Neural cell (in vitro differentiated cells): ENCODE results near the gene ATXN2. TPM values are rescaled to one million over a fixed set of nuclear protein-coding genes. Genes with fewer than 3 reads are reported as not detected.

Experiments
- H2AFZ ChIP-seq: fragments of 200-600, 300-800 bp; sonication (generic), shearing (Covaris generic); 2 replicates; pipeline ENCODE4 v1.6.0; 2014; ENCODE audit warnings: low read depth, mild to moderate bottlenecking, antibody characterized with exemption, low read length, moderate library complexity
- H3F3A ChIP-seq: fragments of 200-600 bp; shearing (Covaris generic); 2 replicates; pipeline ENCODE4 v1.6.1; 2016; ENCODE audit warnings: mild to moderate bottlenecking, moderate library complexity, mixed read lengths, antibody characterized with exemption, low read length; ENCODE audit not compliant: insufficient read depth, poor library complexity, severe bottlenecking
- H3K27ac ChIP-seq: fragments of 200-600, 300-800 bp; sonication (generic), shearing (Covaris generic); 2 replicates; pipeline ENCODE4 v1.5.1; 2014; ENCODE audit warnings: mild to moderate bottlenecking, low read length, moderate library complexity
- H3K27me3 ChIP-seq: fragments of 300-800, 200-600 bp; sonication (generic), shearing (Covaris generic); 2 replicates; pipeline ENCODE4 v1.6.0; 2014; ENCODE audit warnings: mild to moderate bottlenecking, low read depth, low read length, moderate library complexity; ENCODE audit not compliant: insufficient read depth
- H3K36me3 ChIP-seq: fragments of 300-800, 200-600 bp; sonication (generic), shearing (Covaris generic); 2 replicates; pipeline ENCODE4 v1.5.1; 2014; ENCODE audit warnings: mild to moderate bottlenecking, antibody characterized with exemption, low read length, moderate library complexity; ENCODE audit not compliant: insufficient read depth
- H3K4me2 ChIP-seq: fragments of 300-800, 200-600 bp; sonication (generic), shearing (Covaris generic); 2 replicates; pipeline ENCODE4 v1.6.0; 2014; ENCODE audit warnings: mild to moderate bottlenecking, low read length
- H3K4me3 ChIP-seq: fragments of 300-800, 200-600 bp; sonication (generic), shearing (Covaris generic); 2 replicates; pipeline ENCODE4 v1.5.1; 2014; ENCODE audit warnings: mild to moderate bottlenecking, low read length, moderate library complexity
- H3K79me2 ChIP-seq: fragments of 200-600 bp; shearing (Covaris generic); replicated peaks from 2 replicates; pipeline ENCODE4 v1.6.0; 2014; ENCODE audit warnings: mild to moderate bottlenecking, low read length, moderate library complexity; ENCODE audit not compliant: insufficient read depth
- H3K9ac ChIP-seq: fragments of 300-800, 200-600 bp; sonication (generic), shearing (Covaris generic); 2 replicates; pipeline ENCODE4 v1.6.1; 2016; ENCODE audit warnings: mild to moderate bottlenecking, low read length, mixed read lengths
- H3K9me2 ChIP-seq: fragments of 200-600 bp; shearing (Covaris generic); 2 replicates; pipeline ENCODE4 v1.6.1; 2016; ENCODE audit warnings: mild to moderate bottlenecking, low read length, mixed read lengths; ENCODE audit not compliant: insufficient read depth
- H3K9me3 ChIP-seq: fragments of 200-600, 300-800 bp; sonication (generic), shearing (Covaris generic); 2 replicates; pipeline ENCODE4 v1.6.1; 2016; ENCODE audit warnings: mild to moderate bottlenecking, mixed run types, low read length, moderate library complexity, mixed read lengths
- H4K20me1 ChIP-seq: fragments of 200-600 bp; shearing (Covaris generic); 2 replicates; pipeline ENCODE4 v1.6.1; 2016; ENCODE audit warnings: mild to moderate bottlenecking, mixed run types; ENCODE audit not compliant: insufficient read depth
- EP300 ChIP-seq: fragments of 450-650 bp; conservative IDR thresholded peaks from 2 replicates; pipeline ENCODE4 v1.6.1; 2014; ENCODE audit warnings: antibody characterized with exemption, mild to moderate bottlenecking, moderate library complexity; ENCODE audit not compliant: poor library complexity, severe bottlenecking
- EZH2 ChIP-seq: fragments of 200-600, 300-800 bp; shearing (Covaris generic), sonication (generic); IDR thresholded peaks from 2 replicates; pipeline ENCODE4 v1.6.1; 2014; ENCODE audit warnings: antibody characterized with exemption, low read length, borderline replicate concordance, mild to moderate bottlenecking; ENCODE audit not compliant: insufficient read depth, poor library complexity, severe bottlenecking
- MXI1 ChIP-seq: fragments of 450-650 bp; conservative IDR thresholded peaks from 2 replicates; pipeline ENCODE4 v1.6.1; 2014; ENCODE audit warnings: antibody characterized with exemption, mild to moderate bottlenecking; ENCODE audit not compliant: poor library complexity, severe bottlenecking
- POLR2AphosphoS5 ChIP-seq: IDR thresholded peaks from 2 replicates; pipeline ENCODE4 v1.6.1; 2012
- RAD21 ChIP-seq: fragments of 450-650 bp; conservative IDR thresholded peaks from 2 replicates; pipeline ENCODE4 v1.6.1; 2014; ENCODE audit warnings: antibody characterized with exemption, mild to moderate bottlenecking, moderate library complexity
- SMC3 ChIP-seq: fragments of 450-650 bp; conservative IDR thresholded peaks from 2 replicates; pipeline ENCODE4 v1.6.1; 2014; ENCODE audit warnings: antibody characterized with exemption, mild to moderate bottlenecking, moderate library complexity; ENCODE audit not compliant: poor library complexity
- TAF1 ChIP-seq: IDR thresholded peaks from 2 replicates; pipeline ENCODE4 v1.6.1; 2012; ENCODE audit warnings: low read depth
- polyA plus RNA-seq: library from polyadenylated mRNA; depleted of rRNA; stranded (reverse); fragments of >200 nt; gene quantifications from 2 replicates; pipeline ENCODE4 v1.2.3, GENCODE V29; 2014
- TF ChIP-seq, protein P1 (sequence below): IDR thresholded peaks from 2 replicates; pipeline ENCODE4 v1.6.1; 2012; ENCODE audit warnings: borderline replicate concordance
- TF ChIP-seq, protein P2 (sequence below): fragments of 450-650 bp; IDR thresholded peaks from 2 replicates; pipeline ENCODE4 v1.5.1; 2014; ENCODE audit warnings: antibody characterized with exemption, mild to moderate bottlenecking, moderate library complexity; ENCODE audit not compliant: poor library complexity, severe bottlenecking

Gene ATXN2
- polyA plus RNA-seq, 1 donor from 2014 or later: 12.6 TPM

DNA sequence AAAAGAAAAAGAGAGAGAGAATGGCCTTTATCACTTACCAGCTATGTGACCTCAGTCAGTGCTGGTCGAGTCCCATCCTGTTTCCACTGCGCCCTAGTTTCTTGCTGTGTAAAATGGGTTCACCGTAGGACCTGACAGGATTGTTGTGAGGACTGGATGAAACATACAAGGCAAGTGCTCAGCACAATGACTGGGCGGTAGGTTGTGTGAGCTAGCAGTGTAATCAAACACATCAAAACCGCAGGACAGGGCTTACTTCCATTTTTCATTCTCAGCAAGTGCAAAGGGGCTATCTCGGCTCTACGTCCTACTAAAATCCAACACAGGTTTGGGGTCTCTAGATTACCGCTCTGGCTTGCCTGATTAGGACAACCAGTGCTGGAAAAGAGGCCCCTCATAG, 36.4 kb upstream of the ATXN2 start:
- Histone ChIP-seq H4K20me1 (no peaks in the 10 kb centered on the region), H3K27me3 (no peaks in the 10 kb centered on the region), H3F3A (no peaks in the 10 kb centered on the region), H3K4me3 (no peak overlapping the region), H3K36me3 (no peaks in the 10 kb centered on the region), H3K4me2 (no peak overlapping the region), H3K9me3 (no peaks in the 10 kb centered on the region), H2AFZ (no peak overlapping the region), H3K9me2 (no peaks in the 10 kb centered on the region), H3K9ac (no peak overlapping the region), H3K79me2 (no peaks in the 10 kb centered on the region), H3K27ac (no peak overlapping the region)
- TF ChIP-seq RAD21 (no peak), EP300 (no peak), EZH2 (no peak), TAF1 (no peak)
- TF ChIP-seq, protein P1, sequence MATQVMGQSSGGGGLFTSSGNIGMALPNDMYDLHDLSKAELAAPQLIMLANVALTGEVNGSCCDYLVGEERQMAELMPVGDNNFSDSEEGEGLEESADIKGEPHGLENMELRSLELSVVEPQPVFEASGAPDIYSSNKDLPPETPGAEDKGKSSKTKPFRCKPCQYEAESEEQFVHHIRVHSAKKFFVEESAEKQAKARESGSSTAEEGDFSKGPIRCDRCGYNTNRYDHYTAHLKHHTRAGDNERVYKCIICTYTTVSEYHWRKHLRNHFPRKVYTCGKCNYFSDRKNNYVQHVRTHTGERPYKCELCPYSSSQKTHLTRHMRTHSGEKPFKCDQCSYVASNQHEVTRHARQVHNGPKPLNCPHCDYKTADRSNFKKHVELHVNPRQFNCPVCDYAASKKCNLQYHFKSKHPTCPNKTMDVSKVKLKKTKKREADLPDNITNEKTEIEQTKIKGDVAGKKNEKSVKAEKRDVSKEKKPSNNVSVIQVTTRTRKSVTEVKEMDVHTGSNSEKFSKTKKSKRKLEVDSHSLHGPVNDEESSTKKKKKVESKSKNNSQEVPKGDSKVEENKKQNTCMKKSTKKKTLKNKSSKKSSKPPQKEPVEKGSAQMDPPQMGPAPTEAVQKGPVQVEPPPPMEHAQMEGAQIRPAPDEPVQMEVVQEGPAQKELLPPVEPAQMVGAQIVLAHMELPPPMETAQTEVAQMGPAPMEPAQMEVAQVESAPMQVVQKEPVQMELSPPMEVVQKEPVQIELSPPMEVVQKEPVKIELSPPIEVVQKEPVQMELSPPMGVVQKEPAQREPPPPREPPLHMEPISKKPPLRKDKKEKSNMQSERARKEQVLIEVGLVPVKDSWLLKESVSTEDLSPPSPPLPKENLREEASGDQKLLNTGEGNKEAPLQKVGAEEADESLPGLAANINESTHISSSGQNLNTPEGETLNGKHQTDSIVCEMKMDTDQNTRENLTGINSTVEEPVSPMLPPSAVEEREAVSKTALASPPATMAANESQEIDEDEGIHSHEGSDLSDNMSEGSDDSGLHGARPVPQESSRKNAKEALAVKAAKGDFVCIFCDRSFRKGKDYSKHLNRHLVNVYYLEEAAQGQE: no peak

DNA sequence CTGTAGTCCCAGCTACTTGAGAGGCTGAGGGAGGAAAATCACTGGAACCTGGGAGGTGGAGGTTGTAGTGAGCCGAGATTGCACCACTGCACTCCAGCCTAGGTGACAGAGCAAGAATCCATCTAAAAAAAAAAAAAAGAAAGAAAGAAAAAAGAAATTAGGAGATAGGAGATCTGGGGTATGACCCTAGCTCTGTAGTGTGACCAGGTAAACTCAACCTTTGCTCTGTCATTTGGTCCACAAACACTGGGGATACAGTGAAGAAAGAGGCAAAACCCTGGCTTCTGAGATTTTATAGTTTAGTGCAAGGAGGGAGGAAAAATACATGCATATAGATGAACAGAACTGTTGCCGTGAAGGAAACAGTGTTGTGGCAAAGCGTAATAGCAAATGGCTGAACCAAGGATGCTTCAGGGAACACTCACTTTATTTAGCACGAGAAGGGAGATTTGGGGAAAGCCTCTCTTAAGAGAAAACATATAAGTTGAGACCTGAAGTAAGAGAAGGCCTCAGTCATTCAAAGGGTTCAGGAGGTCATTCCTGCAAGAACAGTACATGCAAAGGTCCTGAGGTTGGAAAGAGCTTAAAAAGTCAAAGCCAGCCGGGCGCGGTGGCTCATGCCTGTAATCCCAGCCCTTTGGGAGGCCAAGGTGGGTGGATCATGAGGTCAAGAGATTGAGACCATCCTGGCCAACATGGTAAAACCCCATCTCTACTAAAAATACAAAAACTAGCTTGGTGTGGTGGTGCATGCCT, 29.6 kb upstream of the ATXN2 start:
- Histone ChIP-seq H3K4me3 (no peak overlapping the region), H3K79me2 (no peaks in the 10 kb centered on the region), H3K36me3 (no peaks in the 10 kb centered on the region), H3F3A (no peaks in the 10 kb centered on the region), H3K27ac (no peak overlapping the region), H3K4me2 (no peak overlapping the region), H3K9me2 (no peaks in the 10 kb centered on the region), H3K9ac (no peak overlapping the region), H2AFZ (no peak overlapping the region), H3K9me3 (no peaks in the 10 kb centered on the region), H4K20me1 (no peaks in the 10 kb centered on the region), H3K27me3 (no peaks in the 10 kb centered on the region)
- TF ChIP-seq, protein P2, sequence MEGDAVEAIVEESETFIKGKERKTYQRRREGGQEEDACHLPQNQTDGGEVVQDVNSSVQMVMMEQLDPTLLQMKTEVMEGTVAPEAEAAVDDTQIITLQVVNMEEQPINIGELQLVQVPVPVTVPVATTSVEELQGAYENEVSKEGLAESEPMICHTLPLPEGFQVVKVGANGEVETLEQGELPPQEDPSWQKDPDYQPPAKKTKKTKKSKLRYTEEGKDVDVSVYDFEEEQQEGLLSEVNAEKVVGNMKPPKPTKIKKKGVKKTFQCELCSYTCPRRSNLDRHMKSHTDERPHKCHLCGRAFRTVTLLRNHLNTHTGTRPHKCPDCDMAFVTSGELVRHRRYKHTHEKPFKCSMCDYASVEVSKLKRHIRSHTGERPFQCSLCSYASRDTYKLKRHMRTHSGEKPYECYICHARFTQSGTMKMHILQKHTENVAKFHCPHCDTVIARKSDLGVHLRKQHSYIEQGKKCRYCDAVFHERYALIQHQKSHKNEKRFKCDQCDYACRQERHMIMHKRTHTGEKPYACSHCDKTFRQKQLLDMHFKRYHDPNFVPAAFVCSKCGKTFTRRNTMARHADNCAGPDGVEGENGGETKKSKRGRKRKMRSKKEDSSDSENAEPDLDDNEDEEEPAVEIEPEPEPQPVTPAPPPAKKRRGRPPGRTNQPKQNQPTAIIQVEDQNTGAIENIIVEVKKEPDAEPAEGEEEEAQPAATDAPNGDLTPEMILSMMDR: no peak
- TF ChIP-seq SMC3: no peak
- no peak for TF ChIP-seq MXI1
- TF ChIP-seq TAF1: no peak
- TF ChIP-seq RAD21: no peak
- TF ChIP-seq EZH2: no peak
- no peak for TF ChIP-seq POLR2AphosphoS5
- no peak for TF ChIP-seq EP300
